Measurements from ENCODE around the gene TMEM62. TPM values are rescaled to one million over a fixed set of nuclear protein-coding genes. Genes with fewer than 3 reads are reported as not detected.

Gene TMEM62
- total and polyA plus RNA-seq, 10 of the 15 experiments (the other 5 are each of a cell fraction or from before 2014, with no cell fraction given): 7.0 to 26.8 (median 14.9) TPM

Small RNAs within 50 kb of the gene (small RNA-seq; reads per million reads assigned to genes)
- gene AC068724.2: not detected

Other genes with a start within 250 kb of the TMEM62 start
Only the 7 nearest of the 9 such genes appear.
- 3.1 and 4.9 TPM in 2 replicates for gene TTBK2, start 212.8 kb upstream of the TMEM62 start, total RNA-seq (2014; rRNA removed)
- 4.4 and 4.8 TPM in 2 replicates for gene TTBK2, start 212.8 kb upstream of the TMEM62 start, total RNA-seq (2014; rRNA removed; fragmentation: Illumina TruSeq; extraction: Trizol)
- 9.1 and 9.7 TPM in 2 replicates for gene TTBK2, start 212.8 kb upstream of the TMEM62 start, total RNA-seq (2021)
- gene TTBK2, start 212.8 kb upstream of the TMEM62 start, polyA plus RNA-seq (2011; rRNA removed): 6.2 and 7.6 TPM in 2 replicates
- gene TTBK2, start 212.8 kb upstream of the TMEM62 start, polyA plus RNA-seq (2014; fragmentation: Illumina TruSeq; extraction: Trizol): 3.8 and 4.1 TPM in 2 replicates
- under 1 TPM; 0.66 to 0.82 TPM for gene TTBK2, start 212.8 kb upstream of the TMEM62 start, polyA plus RNA-seq (2014; fragmentation: Nextera tagmentation; extraction: Ambion mirVana)
- gene TTBK2, start 212.8 kb upstream of the TMEM62 start, polyA plus RNA-seq (2014; rRNA removed): 3.2 and 3.9 TPM in 2 replicates
- 1 to 10 TPM; 3.6 to 4.2 TPM for gene TTBK2, start 212.8 kb upstream of the TMEM62 start, polyA plus RNA-seq (2016; fragmentation: Nextera tagmentation; extraction: Ambion mirVana)
- gene UBR1, start 27.5 kb upstream of the TMEM62 start, total RNA-seq (2014; rRNA removed): 17.9 and 20.8 TPM in 2 replicates
- gene UBR1, start 27.5 kb upstream of the TMEM62 start, total RNA-seq (2014; rRNA removed; fragmentation: Illumina TruSeq; extraction: Trizol): 25.5 and 27.5 TPM in 2 replicates
- 17.2 and 20.6 TPM in 2 replicates for gene UBR1, start 27.5 kb upstream of the TMEM62 start, total RNA-seq (2021)
- 15.4 and 21.8 TPM in 2 replicates for gene UBR1, start 27.5 kb upstream of the TMEM62 start, polyA plus RNA-seq (2011; rRNA removed)
- 14.9 and 17.5 TPM in 2 replicates for gene UBR1, start 27.5 kb upstream of the TMEM62 start, polyA plus RNA-seq (2014; fragmentation: Illumina TruSeq; extraction: Trizol)
- 1 to 10 TPM; 4.5 to 5.5 TPM for gene UBR1, start 27.5 kb upstream of the TMEM62 start, polyA plus RNA-seq (2014; fragmentation: Nextera tagmentation; extraction: Ambion mirVana)
- gene UBR1, start 27.5 kb upstream of the TMEM62 start, polyA plus RNA-seq (2014; rRNA removed): 9.3 and 9.7 TPM in 2 replicates
- gene UBR1, start 27.5 kb upstream of the TMEM62 start, polyA plus RNA-seq (2016; fragmentation: Nextera tagmentation; extraction: Ambion mirVana): 10 to 100 TPM; 22.5 TPM
- 42.3 and 48.5 TPM in 2 replicates for gene CCNDBP1, start 51.8 kb downstream of the TMEM62 start, total RNA-seq (2014; rRNA removed)
- 40.8 and 41.4 TPM in 2 replicates for gene CCNDBP1, start 51.8 kb downstream of the TMEM62 start, total RNA-seq (2014; rRNA removed; fragmentation: Illumina TruSeq; extraction: Trizol)
- 31.9 and 34.3 TPM in 2 replicates for gene CCNDBP1, start 51.8 kb downstream of the TMEM62 start, total RNA-seq (2021)
- gene CCNDBP1, start 51.8 kb downstream of the TMEM62 start, polyA plus RNA-seq (2011; rRNA removed): 86.7 and 112 TPM in 2 replicates
- 45.2 and 54.0 TPM in 2 replicates for gene CCNDBP1, start 51.8 kb downstream of the TMEM62 start, polyA plus RNA-seq (2014; fragmentation: Illumina TruSeq; extraction: Trizol)
- gene CCNDBP1, start 51.8 kb downstream of the TMEM62 start, polyA plus RNA-seq (2014; fragmentation: Nextera tagmentation; extraction: Ambion mirVana): 10 to 100 TPM; 30.1 to 39.2 TPM
- gene CCNDBP1, start 51.8 kb downstream of the TMEM62 start, polyA plus RNA-seq (2014; rRNA removed): 36.3 and 42.1 TPM in 2 replicates
- gene CCNDBP1, start 51.8 kb downstream of the TMEM62 start, polyA plus RNA-seq (2016; fragmentation: Nextera tagmentation; extraction: Ambion mirVana): 10 to 100 TPM; 61.0 to 68.8 TPM
- gene EPB42, start 87.4 kb downstream of the TMEM62 start, total RNA-seq (2014; rRNA removed): not detected in 2 replicates
- gene EPB42, start 87.4 kb downstream of the TMEM62 start, total RNA-seq (2014; rRNA removed; fragmentation: Illumina TruSeq; extraction: Trizol): not detected in 2 replicates
- not detected in 2 replicates for gene EPB42, start 87.4 kb downstream of the TMEM62 start, total RNA-seq (2021)
- not detected in 2 replicates for gene EPB42, start 87.4 kb downstream of the TMEM62 start, polyA plus RNA-seq (2011; rRNA removed)
- not detected in 2 replicates for gene EPB42, start 87.4 kb downstream of the TMEM62 start, polyA plus RNA-seq (2014; fragmentation: Illumina TruSeq; extraction: Trizol)
- not detected for gene EPB42, start 87.4 kb downstream of the TMEM62 start, polyA plus RNA-seq (2014; fragmentation: Nextera tagmentation; extraction: Ambion mirVana)
- gene EPB42, start 87.4 kb downstream of the TMEM62 start, polyA plus RNA-seq (2014; rRNA removed): not detected in 2 replicates
- gene EPB42, start 87.4 kb downstream of the TMEM62 start, polyA plus RNA-seq (2016; fragmentation: Nextera tagmentation; extraction: Ambion mirVana): not detected
- 4.5 and 5.6 TPM in 2 replicates for gene TGM5, start 133.3 kb downstream of the TMEM62 start, total RNA-seq (2014; rRNA removed)
- 4.2 and 5.0 TPM in 2 replicates for gene TGM5, start 133.3 kb downstream of the TMEM62 start, total RNA-seq (2014; rRNA removed; fragmentation: Illumina TruSeq; extraction: Trizol)
- 4.4 and 5.6 TPM in 2 replicates for gene TGM5, start 133.3 kb downstream of the TMEM62 start, total RNA-seq (2021)
- gene TGM5, start 133.3 kb downstream of the TMEM62 start, polyA plus RNA-seq (2011; rRNA removed): 25.1 and 27.1 TPM in 2 replicates
- gene TGM5, start 133.3 kb downstream of the TMEM62 start, polyA plus RNA-seq (2014; fragmentation: Illumina TruSeq; extraction: Trizol): 5.3 and 6.5 TPM in 2 replicates
- 1 to 10 TPM; 5.0 to 6.1 TPM for gene TGM5, start 133.3 kb downstream of the TMEM62 start, polyA plus RNA-seq (2014; fragmentation: Nextera tagmentation; extraction: Ambion mirVana)
- 5.1 and 6.6 TPM in 2 replicates for gene TGM5, start 133.3 kb downstream of the TMEM62 start, polyA plus RNA-seq (2014; rRNA removed)
- 1 to 10 TPM; 7.8 to 8.5 TPM for gene TGM5, start 133.3 kb downstream of the TMEM62 start, polyA plus RNA-seq (2016; fragmentation: Nextera tagmentation; extraction: Ambion mirVana)
- not detected in 2 replicates for gene TGM7, start 168.7 kb downstream of the TMEM62 start, total RNA-seq (2014; rRNA removed)
- gene TGM7, start 168.7 kb downstream of the TMEM62 start, total RNA-seq (2014; rRNA removed; fragmentation: Illumina TruSeq; extraction: Trizol): not detected in 2 replicates
- gene TGM7, start 168.7 kb downstream of the TMEM62 start, total RNA-seq (2021): not detected in 2 replicates
- gene TGM7, start 168.7 kb downstream of the TMEM62 start, polyA plus RNA-seq (2011; rRNA removed): not detected in 2 replicates
- not detected in 2 replicates for gene TGM7, start 168.7 kb downstream of the TMEM62 start, polyA plus RNA-seq (2014; fragmentation: Illumina TruSeq; extraction: Trizol)
- gene TGM7, start 168.7 kb downstream of the TMEM62 start, polyA plus RNA-seq (2014; fragmentation: Nextera tagmentation; extraction: Ambion mirVana): not detected
- gene TGM7, start 168.7 kb downstream of the TMEM62 start, polyA plus RNA-seq (2014; rRNA removed): not detected in 2 replicates
- not detected for gene TGM7, start 168.7 kb downstream of the TMEM62 start, polyA plus RNA-seq (2016; fragmentation: Nextera tagmentation; extraction: Ambion mirVana)
- gene LCMT2, start 197.0 kb downstream of the TMEM62 start, total RNA-seq (2014; rRNA removed): 11.3 and 14.1 TPM in 2 replicates
- 14.1 and 17.2 TPM in 2 replicates for gene LCMT2, start 197.0 kb downstream of the TMEM62 start, total RNA-seq (2014; rRNA removed; fragmentation: Illumina TruSeq; extraction: Trizol)
- gene LCMT2, start 197.0 kb downstream of the TMEM62 start, total RNA-seq (2021): 14.8 TPM in 2 replicates
- 14.0 and 15.0 TPM in 2 replicates for gene LCMT2, start 197.0 kb downstream of the TMEM62 start, polyA plus RNA-seq (2011; rRNA removed)
- 16.4 and 18.8 TPM in 2 replicates for gene LCMT2, start 197.0 kb downstream of the TMEM62 start, polyA plus RNA-seq (2014; fragmentation: Illumina TruSeq; extraction: Trizol)
- gene LCMT2, start 197.0 kb downstream of the TMEM62 start, polyA plus RNA-seq (2014; fragmentation: Nextera tagmentation; extraction: Ambion mirVana): 1 to 10 TPM; 2.1 to 2.4 TPM
- gene LCMT2, start 197.0 kb downstream of the TMEM62 start, polyA plus RNA-seq (2014; rRNA removed): 10.9 and 11.0 TPM in 2 replicates
- 10 to 100 TPM; 15.3 to 16.6 TPM for gene LCMT2, start 197.0 kb downstream of the TMEM62 start, polyA plus RNA-seq (2016; fragmentation: Nextera tagmentation; extraction: Ambion mirVana)

Measured in GM12878 (cell line).